SK-N-SH (cell line): Measurements from ENCODE around the gene C16orf74. TPM values are rescaled to one million over a fixed set of nuclear protein-coding genes. Genes with fewer than 3 reads are reported as not detected.

ENCODE experiments used
- CTCF ChIA-PET: fragments of 300-600, 350-600 bp; formaldehyde crosslinking; extraction: SDS; loops from one replicate; lab custom pipeline; 2021; lab: Yijun Ruan, JAX
- POLR2A ChIA-PET: fragments of 350-600 bp; sonication (Branson Sonifier 250); formaldehyde crosslinking; extraction: SDS; loops from one replicate; lab custom pipeline; 2020; ENCODE audit warnings: antibody characterized with exemption, inconsistent platforms; lab: Yijun Ruan, JAX
- DNase-seq: peaks from one replicate; pipeline ENCODE4 v3.0.0; 2012
- H2AFZ ChIP-seq: fragments of 200-600 bp; sonication (generic); 2 replicates; pipeline ENCODE4 v1.8.1; 2016; ENCODE audit warnings: antibody characterized with exemption, mild to moderate bottlenecking, low read depth
- H3F3A ChIP-seq: fragments of 200-600 bp; sonication (generic); replicated peaks from 2 replicates; pipeline ENCODE3; 2016; ENCODE audit warnings: antibody characterized with exemption, mild to moderate bottlenecking; ENCODE audit not compliant: insufficient read depth
- H3K27ac ChIP-seq, 2 experiments: fragments of 200-500 bp in 1 of 2; fragments of 200-600 bp in 1 of 2; sonication (Bioruptor generic) in 1 of 2; sonication (generic), shearing (Covaris generic) in 1 of 2; 2 replicates each; pipeline versions ENCODE4 v1.5.1 to v1.6.1; 2014 to 2016; ENCODE audit warnings: low read depth in 2 of 2, inconsistent platforms in 1 of 2, low read length in 1 of 2, mild to moderate bottlenecking in 1 of 2, mixed read lengths in 1 of 2
- H3K27me3 ChIP-seq: fragments of 200-600 bp; sonication (generic), shearing (Covaris generic); 2 replicates; pipeline ENCODE4 v1.6.1; 2016; ENCODE audit warnings: mixed run types; ENCODE audit not compliant: insufficient read depth
- H3K36me3 ChIP-seq, 2 experiments: fragments of 200-500 bp in 1 of 2; fragments of 200-600 bp in 1 of 2; sonication (Bioruptor generic) in 1 of 2; sonication (generic) in 1 of 2; replicated peaks in 1 of 2; 2 replicates each; pipeline versions ENCODE3 to v1.5.1; 2014 to 2016; ENCODE audit warnings: low read length in 1 of 2, mild to moderate bottlenecking in 1 of 2; ENCODE audit not compliant: insufficient read depth in 2 of 2, control insufficient read depth in 1 of 2
- H3K4me1 ChIP-seq, 2 experiments: fragments of 200-500 bp in 1 of 2; fragments of 200-600 bp in 1 of 2; sonication (Bioruptor generic) in 1 of 2; sonication (generic), shearing (Covaris generic) in 1 of 2; 2 replicates each; pipeline versions ENCODE4 v1.5.1 to v1.6.1; 2014 to 2016; ENCODE audit warnings: low read depth in 1 of 2, low read length in 1 of 2, mixed run types in 1 of 2; ENCODE audit not compliant: insufficient read depth in 2 of 2, control insufficient read depth in 1 of 2
- H3K4me2 ChIP-seq: fragments of 200-600 bp; sonication (generic), shearing (Covaris generic); 2 replicates; pipeline ENCODE4 v1.6.1; 2017; ENCODE audit warnings: mixed run types
- H3K4me3 ChIP-seq, 2 experiments: fragments of 200-500 bp in 1 of 2; fragments of 200-600 bp in 1 of 2; sonication (Bioruptor generic) in 1 of 2; sonication (generic), shearing (Covaris generic) in 1 of 2; 2 replicates each; pipeline versions ENCODE4 v1.5.1 to v1.8.1; 2014 to 2016; ENCODE audit warnings: low read depth in 2 of 2, inconsistent platforms in 1 of 2, low read length in 1 of 2, mild to moderate bottlenecking in 1 of 2, mixed read lengths in 1 of 2, moderate library complexity in 1 of 2
- H3K79me2 ChIP-seq: fragments of 200-600 bp; sonication (generic); 2 replicates; pipeline ENCODE4 v1.8.1; 2017; ENCODE audit warnings: mild to moderate bottlenecking; ENCODE audit not compliant: insufficient read depth
- H3K9ac ChIP-seq: fragments of 200-600 bp; sonication (generic); 2 replicates; pipeline ENCODE4 v1.6.1; 2017; ENCODE audit warnings: mixed run types
- H3K9me2 ChIP-seq: fragments of 200-600 bp; sonication (generic); 2 replicates; pipeline ENCODE4 v1.6.1; 2017; ENCODE audit warnings: mixed run types
- H3K9me3 ChIP-seq: fragments of 200-600 bp; sonication (generic); 2 replicates; pipeline ENCODE4 v1.6.1; 2017; ENCODE audit warnings: mixed run types, mild to moderate bottlenecking, moderate library complexity
- H4K20me1 ChIP-seq: fragments of 200-600 bp; sonication (generic); 2 replicates; pipeline ENCODE4 v1.6.1; 2017; ENCODE audit warnings: mild to moderate bottlenecking, mixed run types; ENCODE audit not compliant: insufficient read depth
- CTCF ChIP-seq: fragments of 200-600 bp; sonication (generic); IDR thresholded peaks from 2 replicates; pipeline ENCODE4 v1.6.1; 2017; ENCODE audit warnings: antibody characterized with exemption, mild to moderate bottlenecking, moderate library complexity
- EZH2phosphoT487 ChIP-seq: fragments of 200-600 bp; sonication (generic); IDR thresholded peaks from 2 replicates; pipeline ENCODE4 v1.6.1; 2017; ENCODE audit warnings: low read depth, mixed run types, mild to moderate bottlenecking, antibody characterized with exemption, moderate library complexity, borderline replicate concordance
- FOSL2 ChIP-seq: IDR thresholded peaks from 2 replicates; pipeline ENCODE4 v1.4.0; 2012; ENCODE audit warnings: low read depth, mild to moderate bottlenecking, moderate library complexity, borderline replicate concordance
- IRF3 ChIP-seq: fragments of 150-350 bp; IDR thresholded peaks from 2 replicates; pipeline ENCODE4 v1.6.1; 2016; ENCODE audit warnings: mild to moderate bottlenecking, low read depth, low read length
- JUND ChIP-seq: IDR thresholded peaks from 2 replicates; pipeline ENCODE4 v1.4.0; 2012
- MEF2A ChIP-seq: IDR thresholded peaks from 2 replicates; pipeline ENCODE4 v1.4.0; 2012; ENCODE audit warnings: low read depth, borderline replicate concordance
- NFIC ChIP-seq: IDR thresholded peaks from 2 replicates; pipeline ENCODE4 v1.4.0; 2012; ENCODE audit warnings: borderline replicate concordance
- NRF1 ChIP-seq: IDR thresholded peaks from 2 replicates; pipeline ENCODE4 v1.6.1; 2012; ENCODE audit warnings: low read depth, mild to moderate bottlenecking, low read length
- PBX3 ChIP-seq: IDR thresholded peaks from 2 replicates; pipeline ENCODE4; 2012
- RCOR1 ChIP-seq: fragments of 150-350 bp; IDR thresholded peaks from 2 replicates; pipeline ENCODE4 v1.6.1; 2017; ENCODE audit warnings: antibody characterized with exemption, low read length
- RXRA ChIP-seq: IDR thresholded peaks from 2 replicates; pipeline ENCODE4 v1.4.0; 2012; ENCODE audit warnings: low read depth, mild to moderate bottlenecking, borderline replicate concordance
- TEAD4 ChIP-seq: IDR thresholded peaks from 2 replicates; pipeline ENCODE4 v1.4.0; 2012; ENCODE audit warnings: mild to moderate bottlenecking, borderline replicate concordance; ENCODE audit not compliant: insufficient read depth
- ZBTB33 ChIP-seq: IDR thresholded peaks from 2 replicates; pipeline ENCODE4 v1.4.0; 2012; ENCODE audit warnings: low read depth, borderline replicate concordance
- WGBS: methylation state at CpG from one replicate; pipeline ENCODE4 v1.1.6; 2017; ENCODE audit warnings: low lambda C conversion rate; 5-methylcytosine and 5-hydroxymethylcytosine counted together
- polyA plus RNA-seq, 3 experiments: library from polyadenylated mRNA; depleted of rRNA; stranded (reverse); fragments of >200 nt; gene quantifications; 2 replicates each; pipeline ENCODE4 v1.2.3, GENCODE V29; 2012

C16orf74 gene
- polyA plus RNA-seq, 1 of the 3 experiments (the other 2 are of a cell fraction): 27.2 TPM

GRCh38 chr16:85678016-85678415 lies 72.9 kb downstream of the C16orf74 start:
- Histone ChIP-seq H3K9me2 (no peaks in the 10 kb centered on the region), H4K20me1 (no peaks in the 10 kb centered on the region), H3K27ac (no peak overlapping the region), H3K9me3 (no peaks in the 10 kb centered on the region), H3K4me2 (no peak overlapping the region), H3K27me3 (no peaks in the 10 kb centered on the region), H3F3A (peaks cover 8% of the 10 kb centered on the region)
- CTCF ChIA-PET: interaction anchor here (0.6 to 13.2 kb wide), 7 partner anchors 11 to 1572 kb away, joined by 3 to 138 read pairs (median 4); partner anchors contain the start of gene GINS2
- no peak for DNase-seq
- TF ChIP-seq TEAD4 (no peak), RCOR1 (no peak), ZBTB33 (no peak), RXRA (no peak), FOSL2 (no peak), IRF3 (no peak), NRF1 (no peak)
- TF ChIP-seq, all 33 proteins: peak for 0
- Histone ChIP-seq H3K4me3 (no peak overlapping the region), H3K36me3 (peaks cover 46 to 56% of the 10 kb centered on the region in 2 experiments), H3K79me2 (peaks cover 3% of the 10 kb centered on the region; the same call in 1 of the 2 replicates), H3K4me1 (peaks cover 9 to 42% of the 10 kb centered on the region in 2 experiments; a peak in 2 of 4 replicates), H2AFZ (no peak overlapping the region), H3K9ac (no peak overlapping the region)
- POLR2A ChIA-PET: no interaction called here
- 91% methylated on average over 8 of the region's 8 CpGs for WGBS

GRCh38 chr16:85677383-85677967 lies 73.4 kb downstream of the C16orf74 start:
- peaks cover 3% of the 10 kb centered on the region; the same call in 1 of the 2 replicates for H3K79me2 ChIP-seq
- POLR2A ChIA-PET: interaction anchor here (1.4 kb wide), 1 partner anchor 12 kb away, joined by 3 read pairs; the partner anchor contains the start of gene GINS2
- peaks cover 51 to 62% of the 10 kb centered on the region in 2 experiments for H3K36me3 ChIP-seq

More at GRCh38 chr16:85677383-85677967, 73.4 kb downstream of the C16orf74 start:
- DNase-seq: no peak
- Histone ChIP-seq H3K9ac (no peak overlapping the region), H4K20me1 (no peaks in the 10 kb centered on the region), H3K4me2 (no peak overlapping the region)
- TF ChIP-seq PBX3 (no peak), CTCF (no peak), NFIC (no peak), JUND (no peak), MEF2A (no peak), EZH2phosphoT487 (no peak), TEAD4 (no peak), NRF1 (no peak)
- TF ChIP-seq, all 33 proteins: peak for 0
- no peaks in the 10 kb centered on the region for H3K9me2 ChIP-seq
- H3K27me3 ChIP-seq: no peaks in the 10 kb centered on the region
- H3K4me3 ChIP-seq: no peak overlapping the region
- peaks cover 8% of the 10 kb centered on the region for H3F3A ChIP-seq
- no peak overlapping the region for H2AFZ ChIP-seq
- CTCF ChIA-PET: interaction anchor here (0.9 to 13.2 kb wide), 6 partner anchors 12 to 1571 kb away, joined by 3 to 138 read pairs (median 6); partner anchors contain the start of gene GINS2
- no peaks in the 10 kb centered on the region for H3K9me3 ChIP-seq
- peaks cover 9 to 42% of the 10 kb centered on the region in 2 experiments; a peak in 2 of 4 replicates for H3K4me1 ChIP-seq
- WGBS: 83% methylated on average over 5 of the region's 6 CpGs
- peak overlapping the region in 1 of 2 experiments; percentile 16; a peak in 1 of 4 replicates for H3K27ac ChIP-seq
